D341Med (cell line): Measurements from ENCODE around the gene DPT.

ENCODE experiments used
- DNase-seq: peaks from one replicate; pipeline ENCODE4 v3.0.0; 2012; ENCODE audit warnings: low spot score

The DPT gene

DNA sequence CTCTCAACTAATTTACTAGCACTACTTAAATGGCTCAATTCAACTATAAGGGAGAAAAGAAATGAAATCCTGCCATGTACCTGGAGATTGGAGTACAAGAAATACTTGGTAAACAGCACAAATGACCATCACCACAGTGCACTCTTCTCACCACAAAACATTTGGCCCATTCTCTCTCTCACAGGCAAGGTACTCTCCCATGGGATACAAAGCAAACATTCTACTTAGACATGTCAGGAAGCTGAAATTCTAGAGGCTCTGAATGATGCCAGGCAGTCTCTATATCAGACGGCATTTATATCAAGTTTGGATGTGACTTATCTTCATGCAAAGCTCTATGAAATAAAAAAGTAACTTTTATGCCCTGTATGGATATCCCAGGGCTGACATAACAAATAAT lies 72.5 kb downstream of the DPT start:
- DNase-seq: no peak

- no peak for DNase-seq
Measured at GRCh38 chr1:168654198-168654915, 74.6 kb downstream of the DPT start.

- no peak for DNase-seq
Measured at GRCh38 chr1:168653567-168653966, 75.4 kb downstream of the DPT start.

DNA sequence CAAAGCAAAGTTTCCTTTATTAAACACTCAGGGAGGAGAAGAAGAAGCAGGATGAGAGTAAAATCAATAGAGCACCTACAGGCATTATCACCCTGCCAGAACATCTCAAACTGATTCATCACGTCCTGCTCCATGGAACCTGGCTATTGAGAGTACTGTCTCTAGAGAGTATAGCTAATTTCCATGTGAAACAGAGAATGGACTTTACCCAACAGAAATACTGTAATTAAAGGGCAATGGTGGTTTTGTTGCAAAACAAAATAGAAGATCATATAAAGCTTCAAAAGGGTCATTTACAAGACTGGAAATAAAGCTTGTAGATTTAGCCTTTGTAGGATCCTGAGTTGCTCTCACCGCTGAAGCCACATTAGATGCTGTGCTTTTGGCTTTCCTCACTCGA lies 83.3 kb downstream of the DPT start:
- no peak for DNase-seq
